Renal cortex interstitium (tissue), 11 donors: ENCODE measurements around the gene MARK2. TPM values are rescaled to one million over a fixed set of nuclear protein-coding genes. Genes with fewer than 3 reads are reported as not detected.
A peak's percentile ranks its signal among the peaks of the same experiment; 100 is the strongest.

Experiments
- DNase-seq, 11 donors: peaks; one replicate each; pipeline ENCODE4 v3.0.0-alpha.2; 2013; ENCODE audit warnings: low read depth in 9 of 11, low spot score in 4 of 11; ENCODE audit errors: extremely low read depth in 1 of 11
- polyA plus RNA-seq, 3 donors: library from polyadenylated mRNA; unstranded; fragments of 120-200 nt; gene quantifications; one replicate each; pipeline ENCODE4 v1.2.1, GENCODE V29; 2013; ENCODE audit not compliant: insufficient read length in 3 of 3

Gene MARK2
- polyA plus RNA-seq, 3 donors: 35.6 to 39.9 (median 36.0) TPM

GRCh38 chr11:63915961-63916836 lies 77.3 kb downstream of the MARK2 start:
- no peak for DNase-seq

- DNase-seq: peak in 1 of 11 donors; percentile 73
These were observed 78.2 kb downstream of the MARK2 start, which contains the start of gene RCOR2 for GRCh38 chr11:63916837-63917691. TSS of gene RCOR2 (minus strand) at chr11:63917164. CDS start at chr11:63916456, 708 bp downstream.

- no peak for DNase-seq
These were observed 79.0 kb downstream of the MARK2 start for GRCh38 chr11:63917692-63918506.

- DNase-seq: no peak
These were observed 79.7 kb downstream of the MARK2 start for GRCh38 chr11:63918507-63919191.

GRCh38 chr11:63919267-63920125 lies 80.6 kb downstream of the MARK2 start:
- no peak for DNase-seq

- DNase-seq: no peak
These were observed 81.4 kb downstream of the MARK2 start for GRCh38 chr11:63920126-63920938.

GRCh38 chr11:63920939-63921417 lies 82.1 kb downstream of the MARK2 start:
- DNase-seq: no peak

- DNase-seq: no peak
These were observed 83.8 kb downstream of the MARK2 start for GRCh38 chr11:63922673-63923192.

- DNase-seq: no peak
These were observed 84.4 kb downstream of the MARK2 start for GRCh38 chr11:63923319-63923718.

- no peak for DNase-seq
These were observed 90.7 kb downstream of the MARK2 start for GRCh38 chr11:63929616-63930015.

- no peak for DNase-seq
These were observed 92.1 kb downstream of the MARK2 start for GRCh38 chr11:63931045-63931444.

GRCh38 chr11:63931876-63932275 lies 93.0 kb downstream of the MARK2 start:
- no peak for DNase-seq

- no peak for DNase-seq
These were observed 94.5 kb downstream of the MARK2 start for GRCh38 chr11:63933459-63933858.

GRCh38 chr11:63937713-63938478 lies 99.0 kb downstream of the MARK2 start:
- no peak for DNase-seq

- peak in 10 of 11 donors; percentile 84 to 95 (median 92) for DNase-seq
These were observed 99.8 kb downstream of the MARK2 start, which contains the start of gene NAA40 for GRCh38 chr11:63938479-63939396. TSS of gene NAA40 (plus strand) at chr11:63939002. CDS start at chr11:63939097, 95 bp downstream.
